Measurements from ENCODE around the gene PREP. TPM values are rescaled to one million over a fixed set of nuclear protein-coding genes. Genes with fewer than 3 reads are reported as not detected.

PREP gene
- total RNA-seq: 25.2 TPM
- long read RNA-seq, transcript PREP-201 (15 exons, 2,905 nt): major isoform, 46 of 55 reads
- long read RNA-seq, partial matches to known transcripts: 0 of 55 reads
- long read RNA-seq, other reads (novel, unspliced or antisense): 9 of 55 reads

- Histone ChIP-seq H3K36me3 (no peaks in the 10 kb centered on the region), H3K4me1 (peaks cover 53% of the 10 kb centered on the region), H3K27ac (replicated peaks) (peak within 1 kb of the TSS; percentile 92), H3K4me3 (peak within 1 kb of the TSS; percentile 93), H3K9me3 (replicated peaks) (no peaks in the 10 kb centered on the region), H3K27me3 (ENCODE audit: low read depth) (no peaks in the 10 kb centered on the region)
- TF ChIP-seq, protein P1, sequence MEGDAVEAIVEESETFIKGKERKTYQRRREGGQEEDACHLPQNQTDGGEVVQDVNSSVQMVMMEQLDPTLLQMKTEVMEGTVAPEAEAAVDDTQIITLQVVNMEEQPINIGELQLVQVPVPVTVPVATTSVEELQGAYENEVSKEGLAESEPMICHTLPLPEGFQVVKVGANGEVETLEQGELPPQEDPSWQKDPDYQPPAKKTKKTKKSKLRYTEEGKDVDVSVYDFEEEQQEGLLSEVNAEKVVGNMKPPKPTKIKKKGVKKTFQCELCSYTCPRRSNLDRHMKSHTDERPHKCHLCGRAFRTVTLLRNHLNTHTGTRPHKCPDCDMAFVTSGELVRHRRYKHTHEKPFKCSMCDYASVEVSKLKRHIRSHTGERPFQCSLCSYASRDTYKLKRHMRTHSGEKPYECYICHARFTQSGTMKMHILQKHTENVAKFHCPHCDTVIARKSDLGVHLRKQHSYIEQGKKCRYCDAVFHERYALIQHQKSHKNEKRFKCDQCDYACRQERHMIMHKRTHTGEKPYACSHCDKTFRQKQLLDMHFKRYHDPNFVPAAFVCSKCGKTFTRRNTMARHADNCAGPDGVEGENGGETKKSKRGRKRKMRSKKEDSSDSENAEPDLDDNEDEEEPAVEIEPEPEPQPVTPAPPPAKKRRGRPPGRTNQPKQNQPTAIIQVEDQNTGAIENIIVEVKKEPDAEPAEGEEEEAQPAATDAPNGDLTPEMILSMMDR (IDR thresholded peaks at IDR 0.05; ENCODE audit: borderline replicate concordance): peak; percentile 78
- peak; percentile 89 for DNase-seq
- intact Hi-C loops (cut with micrococcal nuclease): no loop called here
These were observed at the start of gene PREP for GRCh38 chr6:105402939-105403935. PREP (minus strand) TSS chr6:105403082; CDS start chr6:105402891, 191 bp downstream.

- Histone ChIP-seq H3K27ac (replicated peaks) (no peak overlapping the region), H3K4me3 (no peak overlapping the region)
- DNase-seq: no peak
These were observed 49.5 kb upstream of the PREP start for GRCh38 chr6:105452376-105452775.

DNA sequence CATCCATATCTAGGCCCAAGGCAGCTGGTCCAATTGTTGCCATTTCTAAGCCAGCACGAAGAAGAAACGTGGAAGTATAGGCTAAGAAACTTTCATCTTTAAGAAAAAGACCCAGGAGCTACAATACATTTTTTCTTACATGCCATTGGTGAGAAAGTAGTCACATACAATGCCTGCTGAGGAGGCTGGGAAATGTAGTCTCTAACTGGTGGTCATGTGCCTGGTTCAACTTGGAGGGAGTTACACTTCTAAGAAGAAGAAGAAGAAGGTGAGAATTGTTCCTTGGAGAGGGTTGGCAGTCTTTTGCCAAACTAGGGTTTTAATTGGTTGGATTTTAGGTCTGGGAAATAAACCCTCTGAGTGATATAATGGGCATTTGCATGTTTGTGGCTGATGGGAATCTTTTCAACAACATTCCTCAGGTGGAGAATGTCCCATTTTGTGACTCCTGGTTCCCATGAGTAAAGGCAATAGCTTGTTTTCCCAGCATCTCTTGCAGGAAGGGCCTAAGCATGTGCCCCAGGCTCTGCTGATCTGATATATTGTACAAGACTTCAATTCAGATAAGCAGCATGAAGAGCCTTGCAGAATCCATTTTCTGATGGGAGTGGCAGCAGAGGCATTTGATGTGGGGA is 47.0 kb upstream of the PREP start:
- no peaks in the 10 kb centered on the region for H3K36me3 ChIP-seq
- DNase-seq: no peak
- H3K4me1 ChIP-seq: no peaks in the 10 kb centered on the region
- intact Hi-C loops (cut with micrococcal nuclease): no loop called here
- H3K9me3 ChIP-seq (replicated peaks): no peaks in the 10 kb centered on the region
- no peak overlapping the region for H3K27ac ChIP-seq (replicated peaks)
- TF ChIP-seq, protein P1 (IDR thresholded peaks at IDR 0.05; ENCODE audit: borderline replicate concordance): no peak
- H3K4me3 ChIP-seq: no peak overlapping the region
- H3K27me3 ChIP-seq (ENCODE audit: low read depth): no peaks in the 10 kb centered on the region

More at GRCh38 chr6:105452376-105452775, 49.5 kb upstream of the PREP start:
- no peaks in the 10 kb centered on the region for H3K4me1 ChIP-seq
- H3K9me3 ChIP-seq (replicated peaks): no peaks in the 10 kb centered on the region
- TF ChIP-seq, protein P1 (IDR thresholded peaks at IDR 0.05; ENCODE audit: borderline replicate concordance): no peak
- intact Hi-C loops (cut with micrococcal nuclease): no loop called here
- no peaks in the 10 kb centered on the region for H3K36me3 ChIP-seq
- H3K27me3 ChIP-seq (ENCODE audit: low read depth): no peaks in the 10 kb centered on the region

DNA sequence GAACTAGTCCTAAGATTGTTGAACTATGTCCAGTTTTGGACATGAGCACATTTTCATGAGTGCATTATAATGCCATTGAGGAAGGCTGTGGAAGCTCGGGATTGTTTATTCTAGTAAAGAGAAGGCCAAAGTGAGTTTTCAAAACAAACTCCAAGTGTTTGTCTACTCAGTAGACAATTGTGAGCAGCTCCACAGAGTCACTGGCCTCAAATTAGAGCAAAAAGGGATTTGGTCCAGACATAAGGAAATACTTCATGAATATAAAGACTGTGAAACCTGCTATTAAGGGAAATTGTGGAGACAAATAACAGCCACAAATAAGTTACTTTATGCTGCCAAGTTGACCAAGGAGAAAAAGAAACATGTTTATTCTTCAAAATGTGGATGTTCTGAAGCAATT is 42.6 kb upstream of the PREP start:
- no peaks in the 10 kb centered on the region for H3K27me3 ChIP-seq (ENCODE audit: low read depth)
- intact Hi-C loops (cut with micrococcal nuclease): no loop called here
- no peak overlapping the region for H3K27ac ChIP-seq (replicated peaks)
- TF ChIP-seq, protein P1 (IDR thresholded peaks at IDR 0.05; ENCODE audit: borderline replicate concordance): no peak
- no peaks in the 10 kb centered on the region for H3K4me1 ChIP-seq
- no peak overlapping the region for H3K4me3 ChIP-seq
- H3K9me3 ChIP-seq (replicated peaks): no peaks in the 10 kb centered on the region
- DNase-seq: no peak
- no peaks in the 10 kb centered on the region for H3K36me3 ChIP-seq

DNA sequence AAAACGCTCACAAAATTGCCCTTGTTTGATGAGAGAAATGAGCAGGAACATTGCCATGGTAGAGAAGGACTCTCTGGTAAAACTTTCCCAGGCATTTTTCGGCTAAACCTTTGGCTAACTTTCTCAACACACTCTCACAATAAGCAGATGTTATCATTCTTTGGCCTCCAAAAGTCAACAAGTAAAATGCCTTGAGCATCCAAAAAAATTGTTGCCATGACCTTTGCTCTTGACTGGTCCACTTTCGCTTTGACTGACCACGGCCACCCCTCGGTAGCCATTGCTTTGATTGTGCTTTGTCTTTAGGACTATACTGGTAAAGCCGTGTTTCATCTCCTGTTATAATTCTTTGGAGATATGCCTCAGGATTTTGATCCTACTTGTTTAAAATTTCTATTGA is 41.1 kb upstream of the PREP start:
- Histone ChIP-seq H3K27ac (replicated peaks) (no peak overlapping the region), H3K9me3 (replicated peaks) (no peaks in the 10 kb centered on the region), H3K36me3 (no peaks in the 10 kb centered on the region), H3K4me3 (no peak overlapping the region), H3K27me3 (ENCODE audit: low read depth) (no peaks in the 10 kb centered on the region), H3K4me1 (no peaks in the 10 kb centered on the region)
- intact Hi-C loops (cut with micrococcal nuclease): no loop called here
- TF ChIP-seq, protein P1 (IDR thresholded peaks at IDR 0.05; ENCODE audit: borderline replicate concordance): no peak
- no peak for DNase-seq
